ENCODE measurements around the gene DET1.

DET1 gene

GRCh38 chr15:88470625-88471372 is 75.7 kb downstream of the DET1 start:
- no peak overlapping the region for H3K4me3 ChIP-seq (ENCODE audit: low read depth, low read length)
- TF ChIP-seq, protein P1, sequence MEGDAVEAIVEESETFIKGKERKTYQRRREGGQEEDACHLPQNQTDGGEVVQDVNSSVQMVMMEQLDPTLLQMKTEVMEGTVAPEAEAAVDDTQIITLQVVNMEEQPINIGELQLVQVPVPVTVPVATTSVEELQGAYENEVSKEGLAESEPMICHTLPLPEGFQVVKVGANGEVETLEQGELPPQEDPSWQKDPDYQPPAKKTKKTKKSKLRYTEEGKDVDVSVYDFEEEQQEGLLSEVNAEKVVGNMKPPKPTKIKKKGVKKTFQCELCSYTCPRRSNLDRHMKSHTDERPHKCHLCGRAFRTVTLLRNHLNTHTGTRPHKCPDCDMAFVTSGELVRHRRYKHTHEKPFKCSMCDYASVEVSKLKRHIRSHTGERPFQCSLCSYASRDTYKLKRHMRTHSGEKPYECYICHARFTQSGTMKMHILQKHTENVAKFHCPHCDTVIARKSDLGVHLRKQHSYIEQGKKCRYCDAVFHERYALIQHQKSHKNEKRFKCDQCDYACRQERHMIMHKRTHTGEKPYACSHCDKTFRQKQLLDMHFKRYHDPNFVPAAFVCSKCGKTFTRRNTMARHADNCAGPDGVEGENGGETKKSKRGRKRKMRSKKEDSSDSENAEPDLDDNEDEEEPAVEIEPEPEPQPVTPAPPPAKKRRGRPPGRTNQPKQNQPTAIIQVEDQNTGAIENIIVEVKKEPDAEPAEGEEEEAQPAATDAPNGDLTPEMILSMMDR (IDR thresholded peaks at IDR 0.05; ENCODE audit: borderline replicate concordance, insufficient read depth, low read depth, low read length): 0 out of 2 replicates have a peak, but pooled peaks have one; percentile 3

- no peak overlapping the region for H3K4me3 ChIP-seq (ENCODE audit: low read depth, low read length)
These were observed 77.2 kb downstream of the DET1 start for GRCh38 chr15:88469321-88469720.

DNA sequence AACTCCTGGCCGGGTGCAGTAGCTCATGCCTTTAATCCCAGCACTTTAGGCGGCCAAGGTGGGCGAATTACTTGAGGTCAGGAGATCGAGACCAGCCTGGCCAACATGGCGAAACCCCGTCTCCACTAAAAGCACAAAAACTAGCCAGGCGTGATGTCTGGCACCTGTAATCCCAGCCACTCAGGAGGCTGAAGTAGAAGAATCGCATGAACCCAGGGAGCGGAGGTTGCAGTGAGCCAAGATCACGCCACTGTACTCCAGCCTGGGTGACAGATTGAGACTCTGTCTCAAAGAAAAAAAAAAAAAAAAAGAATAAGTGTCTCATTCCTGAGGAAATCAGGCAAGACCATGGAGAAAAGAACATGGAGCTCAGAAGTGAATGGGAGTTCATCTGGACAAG is 77.8 kb downstream of the DET1 start:
- H3K4me3 ChIP-seq (ENCODE audit: low read depth, low read length): peak overlapping the region; percentile 97

More at GRCh38 chr15:88469321-88469720, 77.2 kb downstream of the DET1 start:
- TF ChIP-seq, protein P1 (IDR thresholded peaks at IDR 0.05; ENCODE audit: borderline replicate concordance, insufficient read depth, low read depth, low read length): no peak

- TF ChIP-seq, protein P1 (IDR thresholded peaks at IDR 0.05; ENCODE audit: borderline replicate concordance, insufficient read depth, low read depth, low read length): 0 out of 2 replicates have a peak, but pooled peaks have one; percentile 29
- peak overlapping the region; percentile 97 for H3K4me3 ChIP-seq (ENCODE audit: low read depth, low read length)
These were observed 78.4 kb downstream of the DET1 start for GRCh38 chr15:88467935-88468528.

GRCh38 chr15:88467073-88467934 is 79.2 kb downstream of the DET1 start, which contains the start of the genes MRPL46 and MRPS11:
TSS of gene MRPL46 (minus strand) at chr15:88467388. CDS start at chr15:88467377, 11 bp downstream.
TSS of gene MRPS11 (plus strand) at chr15:88467708. CDS start at chr15:88467718, 10 bp downstream.
- TF ChIP-seq, protein P1 (IDR thresholded peaks at IDR 0.05; ENCODE audit: borderline replicate concordance, insufficient read depth, low read depth, low read length): no peak
- peak within 1 kb of the TSS; percentile 97 for H3K4me3 ChIP-seq (ENCODE audit: low read depth, low read length)

- no peak overlapping the region for H3K4me3 ChIP-seq (ENCODE audit: low read depth, low read length)
- TF ChIP-seq, protein P1 (IDR thresholded peaks at IDR 0.05; ENCODE audit: borderline replicate concordance, insufficient read depth, low read depth, low read length): no peak
These were observed 80.8 kb downstream of the DET1 start for GRCh38 chr15:88465633-88466224.
